ENCODE results near the gene JAG2. TPM values are rescaled to one million over a fixed set of nuclear protein-coding genes. Genes with fewer than 3 reads are reported as not detected.

JAG2 gene
- total RNA-seq, 1 donor from 2014 or later: 5.7 TPM

DNA sequence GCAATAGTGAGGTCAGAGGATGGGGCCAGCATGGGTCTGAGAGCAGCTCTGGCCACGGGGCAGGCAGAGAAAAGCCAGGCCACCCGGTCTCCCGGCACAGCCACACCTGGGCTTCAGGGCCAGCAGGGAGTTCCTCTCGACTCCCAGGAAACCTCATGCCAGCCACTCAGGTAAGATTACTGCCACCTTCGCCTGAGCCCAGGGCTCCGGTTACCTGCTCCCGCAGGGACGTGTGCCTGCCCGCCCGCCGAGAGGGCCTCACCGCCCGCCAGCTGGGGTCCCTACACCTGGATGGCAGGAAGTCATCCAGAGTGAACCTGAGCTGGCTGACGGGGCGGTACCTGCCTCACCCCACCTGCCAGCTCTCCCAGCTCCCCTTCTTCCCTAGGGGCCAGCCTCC, 7.3 kb downstream of the JAG2 start:
- H3K4me3 ChIP-seq (ENCODE audit: low read depth, low read length): no peak overlapping the region
- no peak for TF ChIP-seq CTCF (conservative IDR thresholded peaks at IDR 0.05; ENCODE audit: low read depth, low read length)
- DNase-seq (ENCODE audit: low read depth): no peak

DNA sequence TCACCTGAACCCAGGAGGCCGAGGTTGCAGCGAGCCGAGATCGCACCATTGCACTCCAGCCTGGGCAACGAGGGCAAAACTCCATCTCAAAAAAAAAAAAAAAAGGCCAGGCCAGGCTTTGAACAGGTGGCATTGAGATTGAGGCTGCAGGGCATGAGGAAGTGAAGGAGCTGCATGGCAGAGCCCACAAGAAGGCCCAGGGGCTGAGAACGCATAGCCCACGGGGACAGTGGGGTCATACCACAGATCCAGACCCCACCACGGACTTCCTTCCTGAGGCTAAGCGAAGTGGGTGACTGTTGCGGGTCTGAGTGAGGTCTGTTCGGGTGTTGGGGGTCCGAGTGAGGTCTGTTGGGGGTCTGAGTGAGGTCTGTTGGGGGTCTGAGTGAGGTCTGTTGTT, 7.8 kb downstream of the JAG2 start:
- no peak for DNase-seq (ENCODE audit: low read depth)
- TF ChIP-seq CTCF (conservative IDR thresholded peaks at IDR 0.05; ENCODE audit: low read depth, low read length): no peak
- H3K4me3 ChIP-seq (ENCODE audit: low read depth, low read length): no peak overlapping the region

DNA sequence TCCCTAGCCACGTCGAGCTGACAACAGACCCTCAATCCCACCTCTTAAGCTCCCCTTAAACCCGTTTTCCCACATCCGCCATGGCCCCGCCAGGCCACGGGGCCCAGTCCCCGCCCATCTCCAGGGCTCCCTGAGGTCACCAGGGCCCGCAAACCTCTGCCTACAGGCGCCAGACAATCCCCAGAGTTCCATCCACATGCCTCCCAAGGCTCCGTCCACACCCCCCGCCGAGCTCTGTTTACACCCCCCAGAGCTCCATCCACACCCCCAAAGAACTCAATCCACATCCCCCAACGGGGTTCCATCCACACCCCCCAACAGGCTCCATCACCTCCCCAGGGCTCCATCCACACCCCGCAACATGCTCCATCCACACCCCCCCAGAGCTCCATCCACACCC, 9.2 kb downstream of the JAG2 start:
- H3K4me3 ChIP-seq (ENCODE audit: low read depth, low read length): no peak overlapping the region
- no peak for TF ChIP-seq CTCF (conservative IDR thresholded peaks at IDR 0.05; ENCODE audit: low read depth, low read length)
- DNase-seq (ENCODE audit: low read depth): no peak

DNA sequence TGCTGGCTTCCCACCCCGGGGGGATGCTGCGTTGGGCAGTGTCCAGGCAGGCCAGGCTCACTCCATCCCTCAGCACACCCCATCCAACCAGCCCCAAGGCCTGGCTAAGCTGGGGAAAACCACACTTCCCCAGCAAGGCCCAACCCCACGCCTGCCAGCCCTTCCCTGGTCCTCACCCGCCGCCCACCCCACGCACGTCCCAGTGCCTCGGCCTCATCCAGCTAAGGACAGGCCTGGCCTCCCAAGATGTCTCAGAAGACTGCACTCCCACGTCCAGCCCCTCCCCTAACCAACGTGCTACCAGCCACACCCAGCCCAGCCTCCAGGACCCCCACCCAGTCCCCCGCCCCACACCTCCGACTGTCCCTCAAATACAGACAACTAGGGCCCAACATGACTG, 9.8 kb downstream of the JAG2 start:
- no peak overlapping the region for H3K4me3 ChIP-seq (ENCODE audit: low read depth, low read length)
- no peak for TF ChIP-seq CTCF (conservative IDR thresholded peaks at IDR 0.05; ENCODE audit: low read depth, low read length)
- no peak for DNase-seq (ENCODE audit: low read depth)

- TF ChIP-seq CTCF (conservative IDR thresholded peaks at IDR 0.05; ENCODE audit: low read depth, low read length): no peak
- H3K4me3 ChIP-seq (ENCODE audit: low read depth, low read length): no peak overlapping the region
- DNase-seq (ENCODE audit: low read depth): no peak
These were observed 10.7 kb downstream of the JAG2 start for GRCh38 chr14:105157872-105158271.

GRCh38 chr14:105156414-105157375, 11.9 kb downstream of the JAG2 start:
- no peak for TF ChIP-seq CTCF (conservative IDR thresholded peaks at IDR 0.05; ENCODE audit: low read depth, low read length)
- no peak for DNase-seq (ENCODE audit: low read depth)

More at GRCh38 chr14:105156414-105157375, 11.9 kb downstream of the JAG2 start:
- H3K4me3 ChIP-seq (ENCODE audit: low read depth, low read length): no peak overlapping the region

Measured in epithelial cell of proximal tubule (primary cell).